Measurements from ENCODE around the gene TBCCD1.

- TF ChIP-seq CTCF (IDR thresholded peaks at IDR 0.05; ENCODE audit: insufficient read depth, low read depth, low read length) (no peak), EZH2 (IDR thresholded peaks at IDR 0.05; ENCODE audit: insufficient read depth, low read length) (no peak)
These were observed 22.9 kb downstream of the TBCCD1 start, which contains the start of gene CRYGS for GRCh38 chr3:186544281-186544680.
